Neural crest cell (in vitro differentiated cells): Measurements from ENCODE around the gene AQP12B. TPM values are rescaled to one million over a fixed set of nuclear protein-coding genes. Genes with fewer than 3 reads are reported as not detected.

Source experiments
- DNase-seq: peaks from one replicate; pipeline ENCODE4 v3.0.0; 2021; ENCODE audit warnings: low read depth, mixed read lengths, low spot score
- H3K27ac Mint-ChIP-seq: one replicate; pipeline ENCODE4 v1.8.0; 2021; ENCODE audit warnings: mild to moderate bottlenecking, mixed read lengths; ENCODE audit not compliant: unreplicated experiment
- H3K27me3 Mint-ChIP-seq: 2 replicates; pipeline ENCODE4 v1.8.0; 2021; ENCODE audit warnings: low read depth, mild to moderate bottlenecking, mixed read lengths
- H3K36me3 Mint-ChIP-seq: 2 replicates; pipeline ENCODE4 v1.8.0; 2021; ENCODE audit warnings: low read depth, mild to moderate bottlenecking, mixed read lengths
- H3K4me1 Mint-ChIP-seq: 2 replicates; pipeline ENCODE4 v1.8.0; 2021; ENCODE audit warnings: mixed read lengths
- H3K4me3 Mint-ChIP-seq: one replicate; pipeline ENCODE4 v1.8.0; 2021; ENCODE audit warnings: mild to moderate bottlenecking, mixed read lengths
- H3K9me3 Mint-ChIP-seq: 2 replicates; pipeline ENCODE4 v1.8.0; 2021; ENCODE audit warnings: mixed read lengths
- total RNA-seq: library from RNA; stranded (reverse); gene quantifications from 2 replicates; pipeline ENCODE4 v1.2.1, GENCODE V29; 2021
- TF ChIP-seq, protein P1 (sequence below): fragments of 200-600 bp; sonication (generic); conservative IDR thresholded peaks from 2 replicates; pipeline ENCODE4 v1.5.0; 2021; ENCODE audit warnings: antibody characterized with exemption, mild to moderate bottlenecking

Gene AQP12B
- total RNA-seq, 1 donor from 2014 or later: not detected

- H3K27me3 Mint-ChIP-seq: no peaks in the 10 kb centered on the region
- H3K4me3 Mint-ChIP-seq: no peak overlapping the region
- TF ChIP-seq, protein P1, sequence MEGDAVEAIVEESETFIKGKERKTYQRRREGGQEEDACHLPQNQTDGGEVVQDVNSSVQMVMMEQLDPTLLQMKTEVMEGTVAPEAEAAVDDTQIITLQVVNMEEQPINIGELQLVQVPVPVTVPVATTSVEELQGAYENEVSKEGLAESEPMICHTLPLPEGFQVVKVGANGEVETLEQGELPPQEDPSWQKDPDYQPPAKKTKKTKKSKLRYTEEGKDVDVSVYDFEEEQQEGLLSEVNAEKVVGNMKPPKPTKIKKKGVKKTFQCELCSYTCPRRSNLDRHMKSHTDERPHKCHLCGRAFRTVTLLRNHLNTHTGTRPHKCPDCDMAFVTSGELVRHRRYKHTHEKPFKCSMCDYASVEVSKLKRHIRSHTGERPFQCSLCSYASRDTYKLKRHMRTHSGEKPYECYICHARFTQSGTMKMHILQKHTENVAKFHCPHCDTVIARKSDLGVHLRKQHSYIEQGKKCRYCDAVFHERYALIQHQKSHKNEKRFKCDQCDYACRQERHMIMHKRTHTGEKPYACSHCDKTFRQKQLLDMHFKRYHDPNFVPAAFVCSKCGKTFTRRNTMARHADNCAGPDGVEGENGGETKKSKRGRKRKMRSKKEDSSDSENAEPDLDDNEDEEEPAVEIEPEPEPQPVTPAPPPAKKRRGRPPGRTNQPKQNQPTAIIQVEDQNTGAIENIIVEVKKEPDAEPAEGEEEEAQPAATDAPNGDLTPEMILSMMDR: no peak
- no peaks in the 10 kb centered on the region for H3K9me3 Mint-ChIP-seq
- DNase-seq: no peak
- peak overlapping the region; percentile 9 for H3K27ac Mint-ChIP-seq
- H3K4me1 Mint-ChIP-seq: no peaks in the 10 kb centered on the region
- H3K36me3 Mint-ChIP-seq: no peaks in the 10 kb centered on the region
These were observed 38.3 kb upstream of the AQP12B start for GRCh38 chr2:240720686-240721595.

GRCh38 chr2:240719676-240720545 lies 37.2 kb upstream of the AQP12B start:
- no peak overlapping the region for H3K4me3 Mint-ChIP-seq
- TF ChIP-seq, protein P1: no peak
- no peaks in the 10 kb centered on the region for H3K9me3 Mint-ChIP-seq
- H3K27me3 Mint-ChIP-seq: no peaks in the 10 kb centered on the region
- H3K4me1 Mint-ChIP-seq: no peaks in the 10 kb centered on the region
- DNase-seq: no peak
- H3K36me3 Mint-ChIP-seq: no peaks in the 10 kb centered on the region
- H3K27ac Mint-ChIP-seq: peak overlapping the region; percentile 9

DNA sequence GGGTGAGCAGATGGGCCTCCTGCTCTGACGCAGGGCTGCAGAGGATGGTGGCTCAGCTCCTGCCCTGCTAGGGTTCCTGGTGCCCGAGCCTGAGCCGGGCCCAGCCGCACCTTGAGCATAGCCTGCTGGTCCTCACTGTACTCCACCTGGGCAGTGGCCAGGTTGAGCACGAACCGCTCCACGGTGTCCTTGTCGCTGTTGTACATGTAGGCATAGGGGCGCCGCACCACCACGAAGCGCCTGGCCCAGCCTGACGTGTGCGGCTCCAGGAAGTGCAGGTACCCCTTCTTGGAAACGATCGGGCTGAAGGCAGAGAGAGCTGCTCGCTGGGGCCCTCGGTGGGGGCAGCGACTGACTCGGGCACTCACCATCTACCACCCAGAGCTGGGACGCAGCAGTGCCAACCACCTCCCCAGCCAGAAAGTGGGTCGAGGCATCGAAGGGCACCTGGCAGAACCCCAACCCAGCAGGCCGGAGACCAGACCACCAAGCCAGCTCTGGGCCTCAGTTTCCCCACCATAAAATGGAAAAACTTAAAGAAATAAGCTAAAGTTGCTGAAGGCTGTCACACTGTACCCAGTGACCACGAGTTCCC lies 36.3 kb upstream of the AQP12B start:
- Mint-ChIP-seq H3K9me3 (no peaks in the 10 kb centered on the region), H3K27me3 (no peaks in the 10 kb centered on the region), H3K27ac (no peak overlapping the region), H3K4me1 (no peaks in the 10 kb centered on the region), H3K36me3 (no peaks in the 10 kb centered on the region), H3K4me3 (no peak overlapping the region)
- TF ChIP-seq, protein P1: no peak
- DNase-seq: no peak

- Mint-ChIP-seq H3K4me1 (no peaks in the 10 kb centered on the region), H3K27me3 (no peaks in the 10 kb centered on the region), H3K4me3 (no peak overlapping the region), H3K9me3 (no peaks in the 10 kb centered on the region), H3K27ac (no peak overlapping the region), H3K36me3 (no peaks in the 10 kb centered on the region)
- DNase-seq: no peak
- TF ChIP-seq, protein P1: no peak
These were observed 35.2 kb upstream of the AQP12B start for GRCh38 chr2:240717681-240718581.
